CD4-positive, alpha-beta T cell treated with Interleukin-2 at 100 ng/mL for 4 hours (primary cell): ENCODE measurements around the gene L3MBTL2.
"Not testable (repeated sequence)": the region's sequence is repeated elsewhere in the genome, so short reads cannot be mapped to it uniquely, and the experiment has no call there.

Experiments used
- DNase-seq: peaks from one replicate; pipeline ENCODE4 v3.0.0-alpha.2; 2020; ENCODE audit warnings: low spot score

Gene L3MBTL2

DNA sequence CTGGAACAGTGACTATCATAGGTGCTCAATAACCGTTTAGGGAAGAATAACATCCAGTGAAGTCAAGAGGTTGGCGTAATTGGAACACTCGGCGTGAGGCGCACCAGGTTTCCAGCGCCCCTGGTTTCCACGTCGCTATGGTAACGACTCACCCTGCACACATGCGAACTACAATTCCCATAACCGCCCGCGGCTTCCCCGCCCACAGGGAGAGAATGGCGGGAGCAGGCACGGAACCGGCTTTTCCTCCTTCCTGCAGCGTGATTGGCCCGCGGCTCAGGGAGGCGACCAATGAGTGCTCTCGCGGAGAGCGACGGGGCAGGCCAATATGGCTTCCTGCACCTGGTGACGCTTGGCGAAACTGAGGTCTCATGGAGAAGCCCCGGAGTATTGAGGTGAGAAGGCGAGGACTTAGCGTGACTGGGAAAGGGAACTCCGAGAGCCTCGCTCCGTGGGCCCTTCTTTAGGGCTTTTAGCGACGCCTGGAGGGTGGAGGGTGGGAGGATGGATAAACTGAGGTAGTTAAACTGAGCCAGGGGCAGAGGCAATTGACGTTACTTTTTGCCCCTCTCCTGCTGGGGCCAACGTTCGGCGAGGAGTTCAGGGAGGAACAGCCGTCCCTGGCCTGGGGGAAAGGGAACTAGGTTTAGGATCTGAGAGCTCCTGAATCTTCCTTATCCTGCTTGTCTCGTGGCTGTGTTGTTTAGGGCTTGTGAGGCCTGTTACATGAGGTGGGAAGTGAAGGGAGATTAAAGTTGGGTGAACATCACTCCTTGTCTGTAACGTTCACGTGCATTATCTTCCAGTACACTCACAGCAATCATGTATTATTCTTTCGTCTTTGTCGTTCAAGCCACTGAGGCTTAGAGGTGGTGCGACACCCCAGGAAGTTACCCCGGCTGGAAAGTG is at the start of gene L3MBTL2:
Gene L3MBTL2 (plus strand): TSS at position 321 of the 909 bp plus-strand sequence. CDS start 51 bp downstream, at position 372.
- peak; percentile 99 for DNase-seq

DNA sequence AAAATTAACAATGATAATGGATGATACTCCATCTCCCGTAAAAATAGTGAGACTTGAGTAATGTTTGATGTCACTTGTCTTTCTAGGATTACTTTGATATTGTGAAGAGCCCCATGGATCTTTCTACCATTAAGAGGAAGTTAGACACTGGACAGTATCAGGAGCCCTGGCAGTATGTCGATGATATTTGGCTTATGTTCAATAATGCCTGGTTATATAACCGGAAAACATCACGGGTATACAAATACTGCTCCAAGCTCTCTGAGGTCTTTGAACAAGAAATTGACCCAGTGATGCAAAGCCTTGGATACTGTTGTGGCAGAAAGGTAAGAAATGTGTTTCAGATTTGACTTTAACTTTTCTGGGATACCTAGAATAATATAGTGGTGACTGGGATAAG is 48.0 kb upstream of the L3MBTL2 start:
- DNase-seq: no peak

DNA sequence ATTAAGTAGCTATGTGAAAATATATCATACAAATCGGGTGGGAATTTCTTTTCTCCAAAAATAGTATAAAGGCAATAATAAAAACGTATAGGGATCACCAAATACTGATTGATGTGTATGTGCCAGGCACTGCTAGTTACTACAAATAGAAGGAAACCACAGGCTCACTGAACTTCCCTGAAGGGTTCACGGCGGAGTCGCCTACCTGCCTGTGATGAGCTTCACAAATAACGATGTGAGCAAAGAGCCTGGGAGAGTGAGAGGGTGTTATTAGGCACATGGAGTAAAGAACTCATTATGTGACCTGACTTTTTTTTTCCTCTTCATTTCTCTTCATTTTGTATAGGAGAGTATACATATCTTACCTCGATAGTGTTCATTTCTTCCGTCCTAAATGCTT is 36.0 kb upstream of the L3MBTL2 start:
- DNase-seq: no peak

DNA sequence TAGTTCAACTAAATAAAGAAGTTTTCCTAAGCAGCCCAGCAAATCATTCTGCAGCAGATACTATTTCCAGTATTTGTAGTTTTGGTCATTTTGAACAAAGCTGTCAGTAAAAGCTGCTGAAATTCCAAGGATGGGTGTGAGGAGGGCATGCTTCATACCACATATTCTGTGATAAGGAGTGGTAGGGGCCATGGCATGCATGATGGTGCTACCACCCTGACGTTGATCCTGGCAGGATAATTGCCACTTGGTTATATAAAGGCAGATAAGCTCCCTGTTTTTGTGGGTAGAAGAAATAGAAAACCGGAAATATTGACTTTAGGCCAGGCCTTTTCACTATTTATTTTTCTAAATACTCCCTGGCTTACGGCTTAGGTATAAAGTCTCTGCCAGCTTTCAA is 33.1 kb upstream of the L3MBTL2 start:
- no peak for DNase-seq

DNA sequence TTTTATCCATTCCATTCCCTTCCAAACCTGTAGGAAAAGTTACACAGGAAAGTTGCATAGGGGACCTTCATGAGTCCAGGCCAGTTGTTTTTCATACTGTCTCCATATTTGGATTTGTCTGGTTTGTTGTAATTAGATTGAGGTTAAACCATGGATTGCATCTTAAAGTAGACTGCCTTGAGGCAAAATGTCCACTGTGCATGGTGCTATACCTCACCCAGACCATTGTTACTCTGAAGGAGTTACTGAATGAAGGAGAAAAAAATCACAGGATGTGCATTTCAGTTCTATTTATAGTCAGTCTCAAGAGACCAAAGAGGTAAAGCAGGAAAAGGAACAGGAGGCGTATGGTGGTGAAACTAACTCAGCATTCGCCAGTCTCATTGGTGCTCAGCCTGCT is 29.6 kb upstream of the L3MBTL2 start:
- no peak for DNase-seq

DNA sequence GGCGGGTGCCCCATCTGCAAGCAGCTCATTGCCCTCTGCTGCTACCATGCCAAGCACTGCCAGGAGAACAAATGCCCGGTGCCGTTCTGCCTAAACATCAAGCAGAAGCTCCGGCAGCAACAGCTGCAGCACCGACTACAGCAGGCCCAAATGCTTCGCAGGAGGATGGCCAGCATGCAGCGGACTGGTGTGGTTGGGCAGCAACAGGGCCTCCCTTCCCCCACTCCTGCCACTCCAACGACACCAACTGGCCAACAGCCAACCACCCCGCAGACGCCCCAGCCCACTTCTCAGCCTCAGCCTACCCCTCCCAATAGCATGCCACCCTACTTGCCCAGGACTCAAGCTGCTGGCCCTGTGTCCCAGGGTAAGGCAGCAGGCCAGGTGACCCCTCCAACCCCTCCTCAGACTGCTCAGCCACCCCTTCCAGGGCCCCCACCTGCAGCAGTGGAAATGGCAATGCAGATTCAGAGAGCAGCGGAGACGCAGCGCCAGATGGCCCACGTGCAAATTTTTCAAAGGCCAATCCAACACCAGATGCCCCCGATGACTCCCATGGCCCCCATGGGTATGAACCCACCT is 28.0 kb upstream of the L3MBTL2 start:
- DNase-seq: no peak

DNA sequence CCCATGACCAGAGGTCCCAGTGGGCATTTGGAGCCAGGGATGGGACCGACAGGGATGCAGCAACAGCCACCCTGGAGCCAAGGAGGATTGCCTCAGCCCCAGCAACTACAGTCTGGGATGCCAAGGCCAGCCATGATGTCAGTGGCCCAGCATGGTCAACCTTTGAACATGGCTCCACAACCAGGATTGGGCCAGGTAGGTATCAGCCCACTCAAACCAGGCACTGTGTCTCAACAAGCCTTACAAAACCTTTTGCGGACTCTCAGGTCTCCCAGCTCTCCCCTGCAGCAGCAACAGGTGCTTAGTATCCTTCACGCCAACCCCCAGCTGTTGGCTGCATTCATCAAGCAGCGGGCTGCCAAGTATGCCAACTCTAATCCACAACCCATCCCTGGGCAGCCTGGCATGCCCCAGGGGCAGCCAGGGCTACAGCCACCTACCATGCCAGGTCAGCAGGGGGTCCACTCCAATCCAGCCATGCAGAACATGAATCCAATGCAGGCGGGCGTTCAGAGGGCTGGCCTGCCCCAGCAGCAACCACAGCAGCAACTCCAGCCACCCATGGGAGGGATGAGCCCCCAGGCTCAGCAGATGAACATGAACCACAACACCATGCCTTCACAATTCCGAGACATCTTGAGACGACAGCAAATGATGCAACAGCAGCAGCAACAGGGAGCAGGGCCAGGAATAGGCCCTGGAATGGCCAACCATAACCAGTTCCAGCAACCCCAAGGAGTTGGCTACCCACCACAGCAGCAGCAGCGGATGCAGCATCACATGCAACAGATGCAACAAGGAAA is 27.3 kb upstream of the L3MBTL2 start:
- DNase-seq: no peak

DNA sequence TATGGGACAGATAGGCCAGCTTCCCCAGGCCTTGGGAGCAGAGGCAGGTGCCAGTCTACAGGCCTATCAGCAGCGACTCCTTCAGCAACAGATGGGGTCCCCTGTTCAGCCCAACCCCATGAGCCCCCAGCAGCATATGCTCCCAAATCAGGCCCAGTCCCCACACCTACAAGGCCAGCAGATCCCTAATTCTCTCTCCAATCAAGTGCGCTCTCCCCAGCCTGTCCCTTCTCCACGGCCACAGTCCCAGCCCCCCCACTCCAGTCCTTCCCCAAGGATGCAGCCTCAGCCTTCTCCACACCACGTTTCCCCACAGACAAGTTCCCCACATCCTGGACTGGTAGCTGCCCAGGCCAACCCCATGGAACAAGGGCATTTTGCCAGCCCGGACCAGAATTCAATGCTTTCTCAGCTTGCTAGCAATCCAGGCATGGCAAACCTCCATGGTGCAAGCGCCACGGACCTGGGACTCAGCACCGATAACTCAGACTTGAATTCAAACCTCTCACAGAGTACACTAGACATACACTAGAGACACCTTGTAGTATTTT is 26.6 kb upstream of the L3MBTL2 start:
- DNase-seq: no peak

DNA sequence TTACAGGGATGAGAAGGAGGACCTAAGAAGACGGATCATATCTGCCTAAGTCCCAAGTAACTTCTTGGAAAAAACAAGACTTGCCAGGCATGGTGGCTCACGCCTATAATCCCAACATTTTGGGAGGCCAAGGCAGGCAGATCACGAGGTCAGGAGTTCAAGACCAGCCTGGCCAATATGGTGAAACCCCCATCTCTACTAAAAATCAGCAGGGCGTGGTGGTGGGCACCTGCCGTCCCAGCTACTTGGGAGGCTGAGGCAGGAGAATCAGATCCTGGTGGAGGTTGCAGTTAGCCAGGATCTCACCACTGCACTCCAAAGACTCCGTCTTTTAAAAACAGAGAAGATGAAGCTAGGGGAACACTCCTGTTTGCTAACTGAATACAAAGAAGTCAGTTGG is 24.8 kb upstream of the L3MBTL2 start:
- DNase-seq: not testable (repeated sequence)

DNA sequence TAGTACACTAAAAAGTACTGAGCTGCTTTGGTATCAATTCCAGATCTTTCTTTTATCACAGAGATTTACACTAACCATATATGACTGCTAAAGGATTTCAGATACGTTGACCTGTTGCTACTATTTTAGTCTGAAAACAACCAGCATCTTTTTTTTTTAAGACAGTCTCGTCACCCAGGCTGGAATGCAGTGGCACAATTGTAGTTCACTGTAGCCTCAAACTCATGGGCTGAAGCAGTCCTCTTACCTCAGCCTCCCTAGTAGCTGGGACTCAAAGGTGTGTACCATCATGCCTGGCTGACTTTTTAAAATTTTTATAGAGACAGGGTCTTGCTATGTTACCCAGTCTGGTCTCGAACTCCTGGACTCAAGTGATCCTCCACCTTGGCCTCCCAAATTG is 24.2 kb upstream of the L3MBTL2 start:
- DNase-seq: no peak

DNA sequence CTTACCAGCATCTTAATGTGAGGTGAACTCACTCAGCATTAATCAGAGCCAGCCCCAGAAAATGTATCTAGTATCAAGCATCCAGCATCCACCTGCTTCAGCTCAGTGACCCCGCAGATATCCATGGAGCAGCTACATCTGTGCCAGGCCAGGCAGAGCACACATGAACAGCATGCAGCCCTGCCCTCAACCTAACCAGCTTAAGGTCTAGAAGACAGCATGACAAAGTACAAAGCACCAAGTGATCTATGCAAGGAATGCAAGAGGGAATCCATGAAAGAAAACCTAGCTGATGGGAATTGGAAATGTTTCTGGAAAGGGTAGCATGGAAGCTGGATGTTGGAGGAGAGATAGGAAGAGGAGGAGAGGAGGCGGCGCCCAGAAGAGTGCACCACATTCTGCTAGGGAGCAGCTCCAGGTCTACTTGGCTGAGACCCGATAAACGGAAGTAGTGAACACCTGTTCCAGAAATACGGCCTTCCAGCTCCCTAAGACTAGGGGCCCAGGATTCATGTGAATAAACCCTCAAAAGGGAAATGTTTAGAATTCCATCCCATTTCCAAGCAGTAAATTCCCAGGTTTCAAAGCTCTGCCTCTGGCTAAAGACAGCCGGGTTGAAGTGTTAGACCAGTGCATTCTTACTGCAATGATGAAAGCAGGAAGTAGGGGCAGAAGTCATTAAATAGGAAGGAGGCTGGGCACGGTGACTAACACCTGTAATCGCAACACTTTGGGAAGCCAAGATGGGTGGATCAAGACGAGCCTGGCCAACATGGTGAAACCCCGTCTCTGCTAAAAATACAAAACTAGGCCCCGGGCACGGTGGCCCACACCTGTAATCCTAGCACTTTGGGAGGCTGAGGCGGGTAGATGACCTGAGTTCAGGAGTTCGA is 23.5 kb upstream of the L3MBTL2 start:
- no peak for DNase-seq

DNA sequence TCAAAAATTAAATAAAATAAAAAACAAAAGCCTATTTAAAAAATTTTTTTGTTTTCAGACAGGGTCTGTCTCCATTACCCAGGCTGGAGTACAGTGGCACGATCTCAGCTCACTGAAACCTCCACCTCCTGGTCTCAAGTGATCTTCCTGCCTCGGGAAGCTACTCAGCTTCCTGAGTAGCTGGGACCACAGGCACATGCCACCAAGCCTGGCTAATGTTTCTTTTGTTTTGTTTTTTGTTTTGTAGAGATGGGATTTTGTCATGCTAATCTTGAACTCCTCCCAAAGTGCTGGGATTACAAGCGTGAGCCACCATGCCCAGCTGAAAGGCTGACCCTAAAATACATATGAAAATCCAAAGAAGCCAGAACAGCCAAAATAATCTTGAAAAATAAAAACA is 20.4 kb upstream of the L3MBTL2 start:
- DNase-seq: no peak

DNA sequence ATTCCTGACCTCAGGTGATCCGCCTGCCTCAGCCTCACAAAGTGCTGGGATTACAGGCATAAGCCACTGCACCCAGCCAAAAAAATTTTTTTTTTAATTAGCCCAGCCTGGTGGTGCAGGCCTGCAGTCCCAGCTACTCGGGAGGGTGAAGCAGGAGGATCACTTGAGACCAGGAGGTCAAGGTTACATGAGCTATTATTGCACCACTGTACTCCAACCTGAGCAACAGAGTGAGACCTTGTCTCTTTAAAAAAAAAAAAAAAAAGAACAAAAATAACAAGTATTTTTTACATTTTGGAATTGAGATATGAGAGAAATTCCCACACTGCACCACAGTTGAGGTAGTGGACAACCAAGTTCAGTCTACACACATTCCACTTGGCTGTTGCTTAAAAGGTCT is 13.6 kb upstream of the L3MBTL2 start:
- DNase-seq: no peak

DNA sequence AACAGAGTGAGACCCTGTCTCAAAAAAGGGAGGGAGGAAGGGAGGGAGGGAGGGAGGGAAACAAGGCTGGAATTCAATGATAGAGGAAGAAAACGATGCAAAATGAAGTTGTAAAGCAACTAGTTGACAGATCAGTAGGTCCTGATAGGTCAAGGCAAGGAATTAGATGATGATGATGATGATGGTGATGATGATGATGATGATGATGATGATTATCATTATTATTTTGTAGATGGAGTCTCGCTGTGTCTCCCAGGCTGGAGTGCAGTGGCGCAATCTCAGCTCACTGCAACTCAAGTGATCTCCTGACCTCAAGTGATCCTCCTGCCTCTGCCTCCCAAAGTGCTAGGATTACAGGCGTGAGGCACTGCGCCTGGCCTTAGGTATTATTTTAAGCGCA is 11.3 kb upstream of the L3MBTL2 start:
- no peak for DNase-seq

DNA sequence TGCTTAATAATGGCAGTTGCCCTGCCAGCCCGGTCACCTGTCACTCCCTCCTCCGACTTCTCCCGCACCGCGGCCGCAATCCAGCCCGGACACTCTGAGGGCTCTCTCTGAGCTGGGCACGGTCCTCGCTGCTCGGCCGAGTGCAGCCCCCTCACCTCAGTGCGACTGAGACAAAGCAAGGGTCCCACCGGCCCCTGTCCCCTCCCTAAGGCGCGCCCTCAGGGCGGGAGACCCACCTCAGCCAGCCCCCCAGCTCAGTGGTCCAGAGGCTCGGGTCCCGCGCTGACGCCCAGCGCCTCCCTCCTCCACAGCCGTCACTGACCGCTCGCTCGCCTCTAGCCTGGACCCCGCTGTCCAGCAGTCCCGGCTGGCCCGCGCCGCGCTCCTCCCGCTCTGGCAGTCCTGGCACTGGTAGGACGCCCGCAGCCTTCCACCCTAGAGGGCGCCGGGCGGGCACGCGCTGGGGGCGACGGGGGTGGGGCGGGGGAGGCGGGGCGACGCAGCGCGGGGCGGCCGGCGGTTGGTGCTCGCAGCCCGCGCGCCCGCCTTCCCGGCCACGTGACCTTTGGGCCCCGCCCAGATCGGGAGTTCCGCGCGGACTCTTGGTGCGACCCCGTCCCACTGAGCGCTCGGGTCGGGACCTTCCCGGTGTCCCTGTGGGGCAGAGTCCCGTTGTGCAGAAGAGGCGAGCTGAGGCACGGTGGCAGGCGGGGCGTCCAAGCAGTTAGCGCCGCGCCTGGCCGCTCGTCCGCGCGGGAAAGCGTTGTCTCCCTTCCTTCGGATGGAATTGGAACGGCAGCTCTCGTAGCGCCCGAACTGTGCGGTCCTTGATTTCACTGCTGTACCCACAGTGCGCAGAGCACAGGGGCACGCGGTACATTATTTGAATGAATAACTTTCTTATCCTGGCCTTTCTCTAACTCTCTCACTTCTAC is 7.8 kb upstream of the L3MBTL2 start:
- peak; percentile 72 for DNase-seq

DNA sequence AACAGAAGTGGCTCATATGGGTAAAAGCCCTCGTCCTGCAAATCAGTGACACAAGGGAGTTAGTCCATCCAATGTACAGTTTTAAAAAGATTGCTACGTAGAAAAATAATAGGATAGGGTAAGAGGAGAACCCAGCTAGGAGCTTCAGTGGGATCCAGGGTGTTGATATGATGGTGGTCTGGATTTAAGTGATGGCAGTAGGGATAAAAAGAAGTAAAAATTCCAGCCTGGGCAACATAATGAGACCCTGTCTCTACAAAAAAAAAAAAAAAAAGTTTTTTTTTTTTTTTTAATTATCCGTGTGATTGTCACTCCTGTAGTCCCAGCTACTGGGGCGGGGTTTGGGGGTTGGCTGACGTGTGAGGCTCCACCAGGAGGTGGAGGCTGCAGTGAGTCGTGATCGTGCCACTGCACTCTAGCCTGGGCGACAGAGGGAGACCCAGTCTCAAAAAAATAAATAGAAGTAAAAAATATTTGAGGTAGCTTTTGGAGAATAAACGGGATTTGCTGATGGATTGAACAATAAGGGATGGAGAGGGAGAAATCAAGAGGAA is 7.0 kb upstream of the L3MBTL2 start:
- DNase-seq: peak; percentile 43

DNA sequence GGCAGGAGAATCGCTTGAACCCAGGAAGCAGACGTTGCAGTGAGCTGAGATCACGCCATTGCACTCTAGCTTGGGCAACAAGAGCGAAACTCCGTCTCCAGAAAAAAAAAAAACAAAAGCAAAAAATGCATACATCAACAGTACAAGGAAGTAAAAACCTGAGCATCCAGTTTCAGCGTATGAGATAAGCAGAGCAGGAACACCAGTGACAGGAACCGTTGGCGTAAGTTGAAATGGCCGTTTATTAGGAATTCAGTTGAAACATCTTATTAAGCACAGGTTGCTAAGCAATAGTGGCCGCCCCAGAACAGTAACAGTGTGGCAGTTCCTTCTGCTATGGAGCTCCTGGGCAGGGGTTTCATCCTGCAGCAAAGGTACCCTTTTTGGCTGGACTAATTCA is 4.0 kb upstream of the L3MBTL2 start:
- no peak for DNase-seq

DNA sequence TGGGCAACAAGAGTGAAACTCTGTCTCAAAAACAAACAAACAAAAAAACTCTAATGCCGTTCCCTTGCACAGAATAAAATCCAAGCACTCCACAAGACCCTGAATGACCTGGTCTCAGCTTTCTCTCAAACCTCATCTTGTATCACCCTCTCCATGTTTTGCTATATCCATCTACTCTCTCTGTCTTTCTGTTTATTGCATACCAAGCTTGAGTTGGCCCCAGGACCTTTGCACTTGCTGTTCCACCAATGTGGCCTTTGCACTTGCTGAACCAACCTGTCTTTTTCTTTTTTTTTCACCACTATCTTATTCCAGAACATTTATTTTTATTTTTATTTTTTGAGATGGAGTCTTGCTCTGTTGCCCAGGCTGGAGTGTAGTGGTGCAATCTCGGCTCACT is 2.0 kb upstream of the L3MBTL2 start:
- no peak for DNase-seq

DNA sequence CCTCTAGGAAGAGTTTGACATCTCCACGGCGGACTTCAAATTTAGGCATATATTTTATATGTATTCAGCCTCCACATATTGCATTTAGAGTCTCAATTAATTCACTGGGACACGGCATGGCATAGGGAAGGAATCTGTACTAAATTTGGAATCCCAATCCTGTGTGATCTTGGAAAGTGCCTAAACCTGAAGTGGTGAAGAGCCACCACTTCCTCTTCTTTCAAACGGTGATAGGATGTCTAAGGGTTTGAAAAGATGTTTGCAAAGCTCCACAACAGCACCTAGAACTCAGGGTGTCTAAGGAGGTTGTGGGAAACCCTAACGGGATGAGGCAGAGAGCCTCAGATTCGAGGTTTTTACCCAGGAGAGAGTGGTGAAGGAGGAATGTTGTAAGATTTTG is 1.0 kb upstream of the L3MBTL2 start:
- no peak for DNase-seq

DNA sequence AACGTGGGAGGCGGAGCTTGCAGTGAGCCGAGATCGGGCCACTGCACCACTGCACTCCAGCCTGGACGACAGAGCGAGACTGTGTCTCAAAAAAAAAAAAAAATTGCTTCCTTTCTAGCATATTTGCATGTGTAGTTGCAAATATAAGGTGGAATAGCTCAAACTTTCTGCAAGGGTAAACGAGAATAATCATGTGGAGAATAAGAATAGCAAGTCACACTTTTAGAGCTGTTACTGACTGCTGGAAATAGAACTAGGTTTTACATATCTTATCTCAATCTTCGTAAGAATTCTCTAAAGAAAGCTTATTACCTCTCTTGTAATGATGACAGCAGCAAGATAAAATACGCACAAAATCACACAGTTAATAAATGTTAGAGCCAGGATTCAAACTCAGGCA is 1.6 kb downstream of the L3MBTL2 start:
- DNase-seq: no peak
